Esophagus muscularis mucosa (tissue), 2 donors: ENCODE measurements around the gene TENM4.

Experiments used
- POLR2A ChIP-seq: fragments of 450-650 bp; IDR thresholded peaks from one replicate; pipeline ENCODE4 v1.6.1; 2017; ENCODE audit warnings: antibody characterized with exemption, moderate library complexity, mild to moderate bottlenecking, low read depth
- POLR2AphosphoS5 ChIP-seq, 2 donors: sonication (generic); formaldehyde crosslinking; IDR thresholded peaks; one replicate each; pipeline ENCODE4 v1.6.1; 2017; ENCODE audit warnings: antibody characterized with exemption in 2 of 2

GRCh38 chr11:78996007-78996406 lies 444.8 kb downstream of the TENM4 start:
- no peak for TF ChIP-seq POLR2AphosphoS5 (IDR thresholded peaks at IDR 0.05)
- no peak for TF ChIP-seq POLR2A
